ENCODE data around the gene HMOX1. TPM values are rescaled to one million over a fixed set of nuclear protein-coding genes. Genes with fewer than 3 reads are reported as not detected.
A peak's percentile ranks its signal among the peaks of the same experiment; 100 is the strongest.

Gene HMOX1
- total and polyA plus RNA-seq, 2 of the 13 experiments (the other 11 are each of a cell fraction or from before 2014, with no cell fraction given) = 53.6 to 67.4 TPM

DNA sequence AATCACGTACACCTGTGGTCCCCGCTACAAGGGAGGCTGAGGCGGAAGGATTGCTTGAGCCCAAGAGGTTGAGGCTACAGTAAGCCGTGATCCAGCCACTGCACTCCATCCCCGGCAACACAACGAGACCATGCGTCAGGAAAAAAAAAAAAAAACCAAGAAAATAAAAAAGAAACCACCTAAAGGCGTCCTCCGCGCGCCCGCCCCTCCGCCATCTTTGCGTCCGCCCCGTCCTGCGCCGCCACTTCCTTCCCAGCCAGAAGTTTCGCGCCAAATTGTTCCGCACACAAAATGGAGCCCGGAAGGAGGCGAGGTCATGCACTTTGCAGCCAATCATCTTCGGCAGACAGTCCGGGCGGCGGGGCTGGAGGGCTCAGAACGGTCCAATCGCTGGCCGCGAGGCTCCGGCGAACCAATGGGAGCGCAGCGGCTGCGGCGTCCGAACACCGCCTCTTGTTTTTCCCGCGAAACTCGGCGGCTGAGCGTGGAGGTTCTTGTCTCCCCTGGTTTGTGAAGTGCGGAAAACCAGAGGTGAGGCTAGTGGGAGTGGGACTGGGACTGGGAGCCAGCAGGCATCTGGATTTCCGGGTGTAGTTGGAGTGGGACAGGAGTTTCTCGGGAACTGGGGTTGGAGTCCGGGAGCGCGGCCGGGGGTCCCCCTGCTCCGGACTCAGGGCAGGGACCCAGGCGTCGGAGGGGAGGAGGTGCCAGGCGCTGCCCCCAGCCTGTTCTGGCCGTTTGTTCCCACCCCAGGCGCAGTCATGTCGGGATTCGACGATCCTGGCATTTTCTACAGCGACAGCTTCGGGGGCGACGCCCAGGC lies 19.0 kb downstream of the HMOX1 start, which contains the start of gene MCM5 (continued):
- TF ChIP-seq, protein P1, sequence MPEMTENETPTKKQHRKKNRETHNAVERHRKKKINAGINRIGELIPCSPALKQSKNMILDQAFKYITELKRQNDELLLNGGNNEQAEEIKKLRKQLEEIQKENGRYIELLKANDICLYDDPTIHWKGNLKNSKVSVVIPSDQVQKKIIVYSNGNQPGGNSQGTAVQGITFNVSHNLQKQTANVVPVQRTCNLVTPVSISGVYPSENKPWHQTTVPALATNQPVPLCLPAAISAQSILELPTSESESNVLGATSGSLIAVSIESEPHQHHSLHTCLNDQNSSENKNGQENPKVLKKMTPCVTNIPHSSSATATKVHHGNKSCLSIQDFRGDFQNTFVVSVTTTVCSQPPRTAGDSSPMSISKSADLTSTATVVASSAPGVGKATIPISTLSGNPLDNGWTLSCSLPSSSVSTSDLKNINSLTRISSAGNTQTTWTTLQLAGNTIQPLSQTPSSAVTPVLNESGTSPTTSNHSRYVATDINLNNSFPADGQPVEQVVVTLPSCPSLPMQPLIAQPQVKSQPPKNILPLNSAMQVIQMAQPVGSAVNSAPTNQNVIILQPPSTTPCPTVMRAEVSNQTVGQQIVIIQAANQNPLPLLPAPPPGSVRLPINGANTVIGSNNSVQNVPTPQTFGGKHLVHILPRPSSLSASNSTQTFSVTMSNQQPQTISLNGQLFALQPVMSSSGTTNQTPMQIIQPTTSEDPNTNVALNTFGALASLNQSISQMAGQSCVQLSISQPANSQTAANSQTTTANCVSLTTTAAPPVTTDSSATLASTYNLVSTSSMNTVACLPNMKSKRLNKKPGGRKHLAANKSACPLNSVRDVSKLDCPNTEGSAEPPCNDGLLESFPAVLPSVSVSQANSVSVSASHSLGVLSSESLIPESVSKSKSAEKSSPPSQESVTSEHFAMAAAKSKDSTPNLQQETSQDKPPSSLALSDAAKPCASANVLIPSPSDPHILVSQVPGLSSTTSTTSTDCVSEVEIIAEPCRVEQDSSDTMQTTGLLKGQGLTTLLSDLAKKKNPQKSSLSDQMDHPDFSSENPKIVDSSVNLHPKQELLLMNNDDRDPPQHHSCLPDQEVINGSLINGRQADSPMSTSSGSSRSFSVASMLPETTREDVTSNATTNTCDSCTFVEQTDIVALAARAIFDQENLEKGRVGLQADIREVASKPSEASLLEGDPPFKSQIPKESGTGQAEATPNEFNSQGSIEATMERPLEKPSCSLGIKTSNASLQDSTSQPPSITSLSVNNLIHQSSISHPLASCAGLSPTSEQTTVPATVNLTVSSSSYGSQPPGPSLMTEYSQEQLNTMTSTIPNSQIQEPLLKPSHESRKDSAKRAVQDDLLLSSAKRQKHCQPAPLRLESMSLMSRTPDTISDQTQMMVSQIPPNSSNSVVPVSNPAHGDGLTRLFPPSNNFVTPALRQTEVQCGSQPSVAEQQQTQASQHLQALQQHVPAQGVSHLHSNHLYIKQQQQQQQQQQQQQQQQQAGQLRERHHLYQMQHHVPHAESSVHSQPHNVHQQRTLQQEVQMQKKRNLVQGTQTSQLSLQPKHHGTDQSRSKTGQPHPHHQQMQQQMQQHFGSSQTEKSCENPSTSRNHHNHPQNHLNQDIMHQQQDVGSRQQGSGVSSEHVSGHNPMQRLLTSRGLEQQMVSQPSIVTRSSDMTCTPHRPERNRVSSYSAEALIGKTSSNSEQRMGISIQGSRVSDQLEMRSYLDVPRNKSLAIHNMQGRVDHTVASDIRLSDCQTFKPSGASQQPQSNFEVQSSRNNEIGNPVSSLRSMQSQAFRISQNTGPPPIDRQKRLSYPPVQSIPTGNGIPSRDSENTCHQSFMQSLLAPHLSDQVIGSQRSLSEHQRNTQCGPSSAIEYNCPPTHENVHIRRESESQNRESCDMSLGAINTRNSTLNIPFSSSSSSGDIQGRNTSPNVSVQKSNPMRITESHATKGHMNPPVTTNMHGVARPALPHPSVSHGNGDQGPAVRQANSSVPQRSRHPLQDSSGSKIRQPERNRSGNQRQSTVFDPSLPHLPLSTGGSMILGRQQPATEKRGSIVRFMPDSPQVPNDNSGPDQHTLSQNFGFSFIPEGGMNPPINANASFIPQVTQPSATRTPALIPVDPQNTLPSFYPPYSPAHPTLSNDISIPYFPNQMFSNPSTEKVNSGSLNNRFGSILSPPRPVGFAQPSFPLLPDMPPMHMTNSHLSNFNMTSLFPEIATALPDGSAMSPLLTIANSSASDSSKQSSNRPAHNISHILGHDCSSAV (CRISPR knock-in tag; IDR thresholded peaks at IDR 0.05; ENCODE audit: borderline replicate concordance) = no peak
- TF ChIP-seq, protein P2, sequence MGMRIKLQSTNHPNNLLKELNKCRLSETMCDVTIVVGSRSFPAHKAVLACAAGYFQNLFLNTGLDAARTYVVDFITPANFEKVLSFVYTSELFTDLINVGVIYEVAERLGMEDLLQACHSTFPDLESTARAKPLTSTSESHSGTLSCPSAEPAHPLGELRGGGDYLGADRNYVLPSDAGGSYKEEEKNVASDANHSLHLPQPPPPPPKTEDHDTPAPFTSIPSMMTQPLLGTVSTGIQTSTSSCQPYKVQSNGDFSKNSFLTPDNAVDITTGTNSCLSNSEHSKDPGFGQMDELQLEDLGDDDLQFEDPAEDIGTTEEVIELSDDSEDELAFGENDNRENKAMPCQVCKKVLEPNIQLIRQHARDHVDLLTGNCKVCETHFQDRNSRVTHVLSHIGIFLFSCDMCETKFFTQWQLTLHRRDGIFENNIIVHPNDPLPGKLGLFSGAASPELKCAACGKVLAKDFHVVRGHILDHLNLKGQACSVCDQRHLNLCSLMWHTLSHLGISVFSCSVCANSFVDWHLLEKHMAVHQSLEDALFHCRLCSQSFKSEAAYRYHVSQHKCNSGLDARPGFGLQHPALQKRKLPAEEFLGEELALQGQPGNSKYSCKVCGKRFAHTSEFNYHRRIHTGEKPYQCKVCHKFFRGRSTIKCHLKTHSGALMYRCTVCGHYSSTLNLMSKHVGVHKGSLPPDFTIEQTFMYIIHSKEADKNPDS (CRISPR knock-in tag; IDR thresholded peaks at IDR 0.05) = 0 out of 2 replicates have a peak, but pooled peaks have one; percentile 61
- peak; percentile 93 for TF ChIP-seq DR1 (CRISPR knock-in tag; IDR thresholded peaks at IDR 0.05)
- TF ChIP-seq ZNF20 (CRISPR knock-in tag; IDR thresholded peaks at IDR 0.05) = peak; percentile 75; the same call in 1 of the 2 replicates
- TF ChIP-seq, protein P3, sequence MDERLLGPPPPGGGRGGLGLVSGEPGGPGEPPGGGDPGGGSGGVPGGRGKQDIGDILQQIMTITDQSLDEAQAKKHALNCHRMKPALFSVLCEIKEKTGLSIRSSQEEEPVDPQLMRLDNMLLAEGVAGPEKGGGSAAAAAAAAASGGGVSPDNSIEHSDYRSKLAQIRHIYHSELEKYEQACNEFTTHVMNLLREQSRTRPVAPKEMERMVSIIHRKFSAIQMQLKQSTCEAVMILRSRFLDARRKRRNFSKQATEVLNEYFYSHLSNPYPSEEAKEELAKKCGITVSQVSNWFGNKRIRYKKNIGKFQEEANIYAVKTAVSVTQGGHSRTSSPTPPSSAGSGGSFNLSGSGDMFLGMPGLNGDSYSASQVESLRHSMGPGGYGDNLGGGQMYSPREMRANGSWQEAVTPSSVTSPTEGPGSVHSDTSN (CRISPR knock-in tag; IDR thresholded peaks at IDR 0.05) = no peak
- TF ChIP-seq ZSCAN31 (CRISPR knock-in tag; IDR thresholded peaks at IDR 0.05; ENCODE audit: low read depth) = peak; percentile 79; the same call in 1 of the 2 replicates
- TF ChIP-seq, protein P4, sequence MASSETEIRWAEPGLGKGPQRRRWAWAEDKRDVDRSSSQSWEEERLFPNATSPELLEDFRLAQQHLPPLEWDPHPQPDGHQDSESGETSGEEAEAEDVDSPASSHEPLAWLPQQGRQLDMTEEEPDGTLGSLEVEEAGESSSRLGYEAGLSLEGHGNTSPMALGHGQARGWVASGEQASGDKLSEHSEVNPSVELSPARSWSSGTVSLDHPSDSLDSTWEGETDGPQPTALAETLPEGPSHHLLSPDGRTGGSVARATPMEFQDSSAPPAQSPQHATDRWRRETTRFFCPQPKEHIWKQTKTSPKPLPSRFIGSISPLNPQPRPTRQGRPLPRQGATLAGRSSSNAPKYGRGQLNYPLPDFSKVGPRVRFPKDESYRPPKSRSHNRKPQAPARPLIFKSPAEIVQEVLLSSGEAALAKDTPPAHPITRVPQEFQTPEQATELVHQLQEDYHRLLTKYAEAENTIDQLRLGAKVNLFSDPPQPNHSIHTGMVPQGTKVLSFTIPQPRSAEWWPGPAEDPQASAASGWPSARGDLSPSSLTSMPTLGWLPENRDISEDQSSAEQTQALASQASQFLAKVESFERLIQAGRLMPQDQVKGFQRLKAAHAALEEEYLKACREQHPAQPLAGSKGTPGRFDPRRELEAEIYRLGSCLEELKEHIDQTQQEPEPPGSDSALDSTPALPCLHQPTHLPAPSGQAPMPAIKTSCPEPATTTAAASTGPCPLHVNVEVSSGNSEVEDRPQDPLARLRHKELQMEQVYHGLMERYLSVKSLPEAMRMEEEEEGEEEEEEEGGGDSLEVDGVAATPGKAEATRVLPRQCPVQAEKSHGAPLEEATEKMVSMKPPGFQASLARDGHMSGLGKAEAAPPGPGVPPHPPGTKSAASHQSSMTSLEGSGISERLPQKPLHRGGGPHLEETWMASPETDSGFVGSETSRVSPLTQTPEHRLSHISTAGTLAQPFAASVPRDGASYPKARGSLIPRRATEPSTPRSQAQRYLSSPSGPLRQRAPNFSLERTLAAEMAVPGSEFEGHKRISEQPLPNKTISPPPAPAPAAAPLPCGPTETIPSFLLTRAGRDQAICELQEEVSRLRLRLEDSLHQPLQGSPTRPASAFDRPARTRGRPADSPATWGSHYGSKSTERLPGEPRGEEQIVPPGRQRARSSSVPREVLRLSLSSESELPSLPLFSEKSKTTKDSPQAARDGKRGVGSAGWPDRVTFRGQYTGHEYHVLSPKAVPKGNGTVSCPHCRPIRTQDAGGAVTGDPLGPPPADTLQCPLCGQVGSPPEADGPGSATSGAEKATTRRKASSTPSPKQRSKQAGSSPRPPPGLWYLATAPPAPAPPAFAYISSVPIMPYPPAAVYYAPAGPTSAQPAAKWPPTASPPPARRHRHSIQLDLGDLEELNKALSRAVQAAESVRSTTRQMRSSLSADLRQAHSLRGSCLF (CRISPR knock-in tag; IDR thresholded peaks at IDR 0.05; ENCODE audit: borderline replicate concordance) = no peak
- TF ChIP-seq KLF15 (CRISPR knock-in tag; IDR thresholded peaks at IDR 0.05; ENCODE audit: borderline replicate concordance) = peak; percentile 64; the same call in 1 of the 2 replicates
